Mesodermal cell (in vitro differentiated cells): Measurements from ENCODE around the gene NABP1.
A peak's percentile ranks its signal among the peaks of the same experiment; 100 is the strongest.

Source experiments
- H3K27ac ChIP-seq: 2 replicates; pipeline ENCODE4 v1.7.0; 2013; ENCODE audit warnings: mild to moderate bottlenecking, low read depth, low read length, moderate library complexity; ENCODE audit not compliant: severe bottlenecking
- H3K36me3 ChIP-seq: 2 replicates; pipeline ENCODE4 v1.7.1; 2013; ENCODE audit warnings: mild to moderate bottlenecking, low read length, moderate library complexity; ENCODE audit not compliant: control insufficient read depth, insufficient read depth
- H3K4me1 ChIP-seq: one replicate; pipeline ENCODE4 v1.7.1; 2013; ENCODE audit warnings: mild to moderate bottlenecking, low read length; ENCODE audit not compliant: insufficient read depth, control insufficient read depth, poor library complexity, severe bottlenecking
- H3K4me3 ChIP-seq: 2 replicates; pipeline ENCODE4 v1.7.0; 2013; ENCODE audit warnings: low read length, control low read depth, mild to moderate bottlenecking; ENCODE audit not compliant: insufficient read depth, poor library complexity, severe bottlenecking; ENCODE audit errors: extremely low read depth
- H3K9me3 ChIP-seq: 2 replicates; pipeline ENCODE4 v1.7.1; 2013; ENCODE audit warnings: mild to moderate bottlenecking, low read length, moderate library complexity; ENCODE audit not compliant: control insufficient read depth
- WGBS, 2 experiments: methylation state at CpG; one replicate each; pipeline ENCODE4 v1.1.5; 2013; ENCODE audit warnings: missing lambda C conversion rate in 2 of 2; ENCODE audit not compliant: insufficient coverage in 2 of 2; 5-methylcytosine and 5-hydroxymethylcytosine counted together

NABP1 gene

GRCh38 chr2:191666226-191666625 lies 11.7 kb upstream of the NABP1 start:
- Histone ChIP-seq H3K36me3 (no peaks in the 10 kb centered on the region), H3K9me3 (no peaks in the 10 kb centered on the region), H3K27ac (peak overlapping the region; percentile 57), H3K4me3 (no peak overlapping the region), H3K4me1 (peaks cover 19% of the 10 kb centered on the region)
- 100% methylated on average over 1 of the region's 4 CpGs; no CpG with 5 or more reads in 1 of the 2 experiments for WGBS, 2 experiments

DNA sequence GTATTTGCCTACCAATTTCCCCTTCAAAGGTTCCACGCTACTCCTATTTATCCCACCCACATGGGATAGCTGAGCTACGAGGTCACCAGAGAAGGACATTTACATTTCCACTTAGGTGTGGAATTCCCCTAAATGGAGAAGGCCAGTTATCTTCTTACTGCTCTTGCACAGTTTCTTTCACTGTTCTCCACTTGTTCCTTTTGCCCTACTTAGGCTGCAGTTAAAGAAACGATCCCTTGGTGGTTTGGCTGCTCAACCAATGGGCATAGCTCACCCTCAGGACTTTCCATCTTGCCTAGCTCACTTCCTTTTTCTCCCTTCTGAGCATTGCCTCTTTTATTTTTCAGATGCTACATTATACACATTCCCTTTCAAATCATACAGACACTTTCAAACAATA lies 11.2 kb upstream of the NABP1 start:
- Histone ChIP-seq H3K4me3 (no peak overlapping the region), H3K36me3 (no peaks in the 10 kb centered on the region), H3K9me3 (no peaks in the 10 kb centered on the region), H3K27ac (peak overlapping the region; percentile 57), H3K4me1 (peaks cover 19% of the 10 kb centered on the region)
- WGBS, 2 experiments = 64 to 78% methylated on average over 2 to 3 of the region's 3 CpGs

GRCh38 chr2:191670076-191670475 lies 7.9 kb upstream of the NABP1 start:
- Histone ChIP-seq H3K4me1 (peaks cover 19% of the 10 kb centered on the region), H3K4me3 (no peak overlapping the region), H3K27ac (no peak overlapping the region)

DNA sequence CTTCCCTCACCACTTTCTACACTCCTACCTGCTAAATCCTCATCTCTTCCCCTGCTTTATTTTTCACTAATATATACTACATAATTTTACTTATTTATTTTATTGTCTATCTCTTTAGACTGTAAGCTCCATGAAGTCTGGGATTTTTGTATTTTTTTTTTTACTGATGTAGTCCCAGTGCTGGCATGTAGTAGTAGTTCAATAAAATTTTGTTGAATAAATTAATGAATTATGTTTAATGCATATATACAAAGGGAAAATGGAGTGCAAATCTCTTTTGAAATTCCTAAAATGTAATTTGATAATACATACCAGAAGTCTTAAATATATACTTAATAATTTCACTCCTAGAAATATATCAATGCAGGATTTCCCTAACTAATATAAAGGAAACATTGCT lies 7.1 kb upstream of the NABP1 start:
- H3K36me3 ChIP-seq = no peaks in the 10 kb centered on the region
- no peak overlapping the region for H3K4me3 ChIP-seq
- peaks cover 17% of the 10 kb centered on the region for H3K4me1 ChIP-seq
- no peak overlapping the region for H3K27ac ChIP-seq
- H3K9me3 ChIP-seq = no peaks in the 10 kb centered on the region

More at GRCh38 chr2:191670076-191670475, 7.9 kb upstream of the NABP1 start:
- Histone ChIP-seq H3K36me3 (no peaks in the 10 kb centered on the region), H3K9me3 (no peaks in the 10 kb centered on the region)

- WGBS, 2 experiments = 20 to 36% methylated on average over 1 of the region's 3 CpGs
- peak overlapping the region; percentile 99 for H3K27ac ChIP-seq
- H3K4me3 ChIP-seq = no peak overlapping the region
Observed at GRCh38 chr2:191675807-191676721, 1.9 kb upstream of the NABP1 start.

DNA sequence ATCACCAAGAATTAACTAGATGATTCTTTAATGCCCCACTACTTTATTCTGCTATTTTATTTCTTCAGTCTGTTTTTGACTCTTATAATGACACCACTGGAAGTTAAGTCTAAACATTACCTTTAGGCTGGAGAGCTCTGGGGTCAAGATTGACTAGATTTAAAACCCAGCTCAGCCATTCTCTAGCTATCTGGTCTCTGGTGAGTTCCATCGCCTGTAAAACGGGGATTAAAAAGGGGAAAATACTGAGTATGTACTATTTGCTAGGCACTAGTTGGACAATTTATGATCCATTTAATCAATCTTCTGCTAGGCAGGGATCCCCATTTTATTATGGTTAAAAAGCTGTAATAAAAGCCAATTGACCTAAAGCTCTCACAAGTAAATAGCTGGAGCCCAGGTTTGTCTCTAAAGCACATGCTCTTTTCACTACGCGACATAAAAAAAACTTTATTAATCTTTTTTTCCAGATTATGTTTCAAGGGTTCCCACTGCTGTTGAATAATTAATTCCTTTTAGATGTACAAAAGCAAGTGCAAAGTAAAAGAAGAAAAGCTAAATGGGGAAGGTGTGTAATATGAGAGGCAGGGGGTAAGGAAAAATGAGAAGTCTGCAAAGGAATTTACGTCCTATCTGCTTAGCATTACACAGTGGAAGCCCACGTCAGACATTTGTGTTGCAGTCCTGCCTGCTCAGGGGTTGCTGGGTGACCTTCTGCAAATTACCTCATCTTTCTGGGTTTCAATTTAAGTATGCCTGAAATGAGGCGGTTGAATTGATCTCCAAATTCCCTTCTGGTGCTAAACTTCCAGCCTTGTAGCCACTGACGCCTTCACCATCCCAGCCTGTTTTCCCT lies 918 bp upstream of the NABP1 start:
- Histone ChIP-seq H3K4me1 (peaks cover 16% of the 10 kb centered on the region), H3K27ac (peak overlapping the region; percentile 99), H3K36me3 (peaks cover 4% of the 10 kb centered on the region), H3K4me3 (peak overlapping the region; percentile 83), H3K9me3 (no peaks in the 10 kb centered on the region)
- WGBS, 2 experiments = 8 to 10% methylated on average over 4 of the region's 8 CpGs

More at GRCh38 chr2:191675807-191676721, 1.9 kb upstream of the NABP1 start:
- peaks cover 16% of the 10 kb centered on the region for H3K4me1 ChIP-seq
- H3K36me3 ChIP-seq = peaks cover 4% of the 10 kb centered on the region
- no peaks in the 10 kb centered on the region for H3K9me3 ChIP-seq

DNA sequence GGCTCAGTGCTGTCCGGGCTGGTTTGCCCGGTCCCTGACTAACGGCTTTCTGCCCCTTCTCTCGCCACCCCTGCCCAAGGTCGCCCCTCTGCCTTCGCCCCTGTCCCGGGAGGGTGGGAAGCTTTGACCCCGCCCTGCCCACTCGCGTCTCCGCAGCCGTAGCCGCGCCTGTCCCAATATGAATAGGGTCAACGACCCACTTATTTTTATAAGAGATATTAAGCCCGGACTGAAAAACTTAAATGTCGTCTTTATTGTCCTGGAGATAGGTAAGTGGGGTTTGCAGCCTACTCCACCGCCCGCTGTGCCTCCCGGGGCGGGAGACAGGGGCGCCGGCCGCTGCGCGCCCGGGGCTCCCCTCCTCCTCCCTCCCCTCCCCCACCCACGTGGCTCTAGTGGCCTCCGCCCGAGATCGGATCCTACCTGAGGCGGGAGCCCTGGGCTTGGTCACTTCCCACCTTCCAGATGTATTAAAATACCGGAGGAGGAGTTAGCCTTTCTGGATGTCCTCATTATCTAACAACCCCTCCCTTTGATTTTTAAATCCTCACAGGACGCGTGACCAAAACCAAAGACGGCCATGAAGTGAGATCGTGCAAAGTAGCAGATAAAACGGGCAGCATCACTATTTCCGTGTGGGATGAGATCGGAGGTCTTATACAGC lies 633 bp downstream of the NABP1 start:
- peak overlapping the region; percentile 83 for H3K4me3 ChIP-seq
- peaks cover 19% of the 10 kb centered on the region for H3K4me1 ChIP-seq
- H3K36me3 ChIP-seq = peaks cover 18% of the 10 kb centered on the region
- WGBS, 2 experiments = 16 to 19% methylated on average over 14 to 23 of the region's 40 CpGs
- H3K27ac ChIP-seq = peak overlapping the region; percentile 90
- H3K9me3 ChIP-seq = no peaks in the 10 kb centered on the region

DNA sequence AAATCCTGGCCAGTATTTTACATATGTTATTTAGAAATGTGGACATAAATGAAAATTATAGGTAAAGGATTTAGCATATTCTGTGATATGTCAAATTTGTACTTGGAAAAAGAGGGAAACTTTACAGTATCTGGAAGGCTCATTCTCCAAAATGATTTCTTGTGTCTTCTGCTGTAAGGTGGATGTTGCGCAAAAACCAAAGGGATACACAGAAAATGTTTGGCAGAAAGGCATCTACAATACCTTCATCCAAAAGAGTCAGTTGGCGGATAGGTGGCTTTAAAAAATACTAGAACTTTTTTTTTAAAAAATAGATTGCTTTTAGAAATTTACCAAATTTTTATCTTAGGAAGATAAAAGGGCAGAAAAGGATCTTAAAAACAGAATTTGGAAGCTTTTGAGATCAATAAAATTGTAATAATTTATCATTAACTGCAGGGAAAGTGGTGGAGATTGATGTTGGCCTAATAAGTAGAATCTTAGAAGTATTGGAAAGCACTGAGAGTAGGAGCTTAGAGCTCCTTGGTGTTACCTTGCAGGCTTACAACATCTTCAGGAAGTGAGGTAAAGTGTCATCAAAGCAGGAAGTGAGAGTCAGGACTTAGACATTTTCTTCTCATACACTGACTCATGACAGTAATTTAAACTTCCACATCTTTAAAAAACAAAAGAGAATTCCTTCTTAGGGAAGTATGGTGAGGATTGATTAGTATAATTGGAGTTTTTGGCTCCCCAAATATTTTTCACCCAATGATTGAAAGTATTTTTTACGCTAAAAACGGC lies 2.1 kb downstream of the NABP1 start:
- H3K4me1 ChIP-seq = peaks cover 22% of the 10 kb centered on the region
- H3K4me3 ChIP-seq = peak overlapping the region; percentile 83
- H3K9me3 ChIP-seq = no peaks in the 10 kb centered on the region
- WGBS, 2 experiments = no CpG with 5 or more reads among the region's 4 CpGs
- H3K36me3 ChIP-seq = peaks cover 32% of the 10 kb centered on the region
- peak overlapping the region; percentile 41 for H3K27ac ChIP-seq

- Histone ChIP-seq H3K36me3 (peaks cover 38% of the 10 kb centered on the region), H3K9me3 (no peaks in the 10 kb centered on the region), H3K4me1 (peaks cover 26% of the 10 kb centered on the region), H3K27ac (peak overlapping the region; percentile 41), H3K4me3 (peak overlapping the region; percentile 83)
- whole genome bisulfite sequencing, 2 experiments = no CpG with 5 or more reads among the region's 1 CpG
Observed at GRCh38 chr2:191680639-191681038, 2.7 kb downstream of the NABP1 start.

DNA sequence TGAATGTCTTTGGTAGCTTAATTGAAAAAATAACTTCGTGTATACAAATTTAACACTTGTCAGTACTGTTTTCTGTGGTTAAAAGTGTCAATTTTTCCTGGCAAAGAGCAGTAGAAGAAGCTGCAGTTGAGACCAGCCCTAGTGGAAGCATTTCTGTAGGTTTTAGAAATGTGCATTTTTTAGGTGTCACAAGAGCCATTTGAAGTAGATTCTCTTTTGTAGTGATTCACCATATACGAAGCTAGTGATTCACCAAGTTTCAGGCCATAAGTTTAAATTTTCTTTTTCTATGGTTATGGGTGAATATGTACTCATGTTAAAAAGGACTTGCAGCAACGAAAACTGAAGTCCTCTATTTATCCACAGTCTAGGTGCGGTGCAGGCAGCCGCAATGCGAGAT lies 4.2 kb downstream of the NABP1 start:
- no peak overlapping the region for H3K27ac ChIP-seq

More for the DNA sequence above, 4.2 kb downstream of the NABP1 start:
- WGBS, 2 experiments = 100% methylated on average over 1 of the region's 6 CpGs; no CpG with 5 or more reads in 1 of the 2 experiments
- H3K9me3 ChIP-seq = no peaks in the 10 kb centered on the region
- H3K36me3 ChIP-seq = peaks cover 51% of the 10 kb centered on the region
- peak overlapping the region; percentile 25 for H3K4me3 ChIP-seq
- H3K4me1 ChIP-seq = peaks cover 25% of the 10 kb centered on the region
